Measurements from ENCODE around the gene AGAP1.

Gene AGAP1

GRCh38 chr2:235611349-235611748 is 117.5 kb downstream of the AGAP1 start:
- Histone ChIP-seq H3K36me3 (ENCODE audit: control insufficient read depth, insufficient read depth, low read length) (no peaks in the 10 kb centered on the region), H3K9me3 (ENCODE audit: control insufficient read depth, insufficient read depth, low read depth, low read length) (no peaks in the 10 kb centered on the region), H3K27ac (ENCODE audit: low read depth, low read length) (no peak overlapping the region), H3K27me3 (ENCODE audit: control insufficient read depth, insufficient read depth, low read length) (no peaks in the 10 kb centered on the region), H3K4me1 (ENCODE audit: control insufficient read depth, insufficient read depth, low read length) (peaks cover 18% of the 10 kb centered on the region), H3K9ac (ENCODE audit: low read length) (no peak overlapping the region), H3K4me3 (ENCODE audit: low read depth, low read length) (no peak overlapping the region)

GRCh38 chr2:235611756-235612155 is 117.9 kb downstream of the AGAP1 start:
- no peak overlapping the region for H3K4me3 ChIP-seq (ENCODE audit: low read depth, low read length)
- no peaks in the 10 kb centered on the region for H3K27me3 ChIP-seq (ENCODE audit: control insufficient read depth, insufficient read depth, low read length)
- H3K9ac ChIP-seq (ENCODE audit: low read length), result no peak overlapping the region
- no peaks in the 10 kb centered on the region for H3K9me3 ChIP-seq (ENCODE audit: control insufficient read depth, insufficient read depth, low read depth, low read length)
- H3K36me3 ChIP-seq (ENCODE audit: control insufficient read depth, insufficient read depth, low read length), result no peaks in the 10 kb centered on the region
- no peak overlapping the region for H3K27ac ChIP-seq (ENCODE audit: low read depth, low read length)
- peaks cover 17% of the 10 kb centered on the region for H3K4me1 ChIP-seq (ENCODE audit: control insufficient read depth, insufficient read depth, low read length)

- Histone ChIP-seq H3K27me3 (ENCODE audit: control insufficient read depth, insufficient read depth, low read length) (no peaks in the 10 kb centered on the region), H3K27ac (ENCODE audit: low read depth, low read length) (no peak overlapping the region), H3K4me1 (ENCODE audit: control insufficient read depth, insufficient read depth, low read length) (peaks cover 17% of the 10 kb centered on the region), H3K9me3 (ENCODE audit: control insufficient read depth, insufficient read depth, low read depth, low read length) (no peaks in the 10 kb centered on the region), H3K4me3 (ENCODE audit: low read depth, low read length) (no peak overlapping the region), H3K36me3 (ENCODE audit: control insufficient read depth, insufficient read depth, low read length) (no peaks in the 10 kb centered on the region), H3K9ac (ENCODE audit: low read length) (no peak overlapping the region)
These were observed 118.5 kb downstream of the AGAP1 start for GRCh38 chr2:235612181-235612950.

GRCh38 chr2:235613649-235614048 is 119.8 kb downstream of the AGAP1 start:
- Histone ChIP-seq H3K9ac (ENCODE audit: low read length) (no peak overlapping the region), H3K9me3 (ENCODE audit: control insufficient read depth, insufficient read depth, low read depth, low read length) (peaks cover under 1% of the 10 kb centered on the region; the same call in 1 of the 2 replicates), H3K36me3 (ENCODE audit: control insufficient read depth, insufficient read depth, low read length) (no peaks in the 10 kb centered on the region), H3K4me1 (ENCODE audit: control insufficient read depth, insufficient read depth, low read length) (peaks cover 17% of the 10 kb centered on the region), H3K27ac (ENCODE audit: low read depth, low read length) (no peak overlapping the region), H3K27me3 (ENCODE audit: control insufficient read depth, insufficient read depth, low read length) (no peaks in the 10 kb centered on the region), H3K4me3 (ENCODE audit: low read depth, low read length) (no peak overlapping the region)

GRCh38 chr2:235614176-235614860 is 120.5 kb downstream of the AGAP1 start:
- Histone ChIP-seq H3K9me3 (ENCODE audit: control insufficient read depth, insufficient read depth, low read depth, low read length) (peaks cover 4% of the 10 kb centered on the region; the same call in 1 of the 2 replicates), H3K36me3 (ENCODE audit: control insufficient read depth, insufficient read depth, low read length) (no peaks in the 10 kb centered on the region), H3K9ac (ENCODE audit: low read length) (no peak overlapping the region)

GRCh38 chr2:235614900-235615712 is 121.3 kb downstream of the AGAP1 start:
- Histone ChIP-seq H3K4me3 (ENCODE audit: low read depth, low read length) (no peak overlapping the region), H3K36me3 (ENCODE audit: control insufficient read depth, insufficient read depth, low read length) (no peaks in the 10 kb centered on the region), H3K9ac (ENCODE audit: low read length) (no peak overlapping the region), H3K9me3 (ENCODE audit: control insufficient read depth, insufficient read depth, low read depth, low read length) (peaks cover 4% of the 10 kb centered on the region; the same call in 1 of the 2 replicates), H3K27ac (ENCODE audit: low read depth, low read length) (no peak overlapping the region), H3K27me3 (ENCODE audit: control insufficient read depth, insufficient read depth, low read length) (no peaks in the 10 kb centered on the region), H3K4me1 (ENCODE audit: control insufficient read depth, insufficient read depth, low read length) (peaks cover 17% of the 10 kb centered on the region)

More at GRCh38 chr2:235614176-235614860, 120.5 kb downstream of the AGAP1 start:
- Histone ChIP-seq H3K27me3 (ENCODE audit: control insufficient read depth, insufficient read depth, low read length) (no peaks in the 10 kb centered on the region), H3K4me1 (ENCODE audit: control insufficient read depth, insufficient read depth, low read length) (peaks cover 17% of the 10 kb centered on the region), H3K27ac (ENCODE audit: low read depth, low read length) (no peak overlapping the region), H3K4me3 (ENCODE audit: low read depth, low read length) (no peak overlapping the region)

GRCh38 chr2:235616885-235617284 is 123.0 kb downstream of the AGAP1 start:
- peaks cover 9% of the 10 kb centered on the region for H3K4me1 ChIP-seq (ENCODE audit: control insufficient read depth, insufficient read depth, low read length)
- no peak overlapping the region for H3K4me3 ChIP-seq (ENCODE audit: low read depth, low read length)
- no peak overlapping the region for H3K27ac ChIP-seq (ENCODE audit: low read depth, low read length)
- no peak overlapping the region for H3K9ac ChIP-seq (ENCODE audit: low read length)
- H3K36me3 ChIP-seq (ENCODE audit: control insufficient read depth, insufficient read depth, low read length), result no peaks in the 10 kb centered on the region
- H3K9me3 ChIP-seq (ENCODE audit: control insufficient read depth, insufficient read depth, low read depth, low read length), result peaks cover 4% of the 10 kb centered on the region; the same call in 1 of the 2 replicates
- no peaks in the 10 kb centered on the region for H3K27me3 ChIP-seq (ENCODE audit: control insufficient read depth, insufficient read depth, low read length)

- no peaks in the 10 kb centered on the region for H3K27me3 ChIP-seq (ENCODE audit: control insufficient read depth, insufficient read depth, low read length)
- H3K4me1 ChIP-seq (ENCODE audit: control insufficient read depth, insufficient read depth, low read length), result no peaks in the 10 kb centered on the region; the same call in 1 of the 2 replicates
- no peak overlapping the region for H3K9ac ChIP-seq (ENCODE audit: low read length)
- peaks cover 4% of the 10 kb centered on the region; the same call in 1 of the 2 replicates for H3K9me3 ChIP-seq (ENCODE audit: control insufficient read depth, insufficient read depth, low read depth, low read length)
- no peaks in the 10 kb centered on the region for H3K36me3 ChIP-seq (ENCODE audit: control insufficient read depth, insufficient read depth, low read length)
- no peak overlapping the region for H3K4me3 ChIP-seq (ENCODE audit: low read depth, low read length)
- H3K27ac ChIP-seq (ENCODE audit: low read depth, low read length), result no peak overlapping the region
These were observed 124.2 kb downstream of the AGAP1 start for GRCh38 chr2:235618039-235618438.

GRCh38 chr2:235619544-235619943 is 125.7 kb downstream of the AGAP1 start:
- Histone ChIP-seq H3K27ac (ENCODE audit: low read depth, low read length) (no peak overlapping the region), H3K36me3 (ENCODE audit: control insufficient read depth, insufficient read depth, low read length) (no peaks in the 10 kb centered on the region), H3K9ac (ENCODE audit: low read length) (no peak overlapping the region), H3K27me3 (ENCODE audit: control insufficient read depth, insufficient read depth, low read length) (no peaks in the 10 kb centered on the region), H3K9me3 (ENCODE audit: control insufficient read depth, insufficient read depth, low read depth, low read length) (peaks cover 4% of the 10 kb centered on the region; the same call in 1 of the 2 replicates), H3K4me1 (ENCODE audit: control insufficient read depth, insufficient read depth, low read length) (no peaks in the 10 kb centered on the region), H3K4me3 (ENCODE audit: low read depth, low read length) (no peak overlapping the region)

GRCh38 chr2:235621736-235622135 is 127.9 kb downstream of the AGAP1 start:
- Histone ChIP-seq H3K9ac (ENCODE audit: low read length) (no peak overlapping the region), H3K27me3 (ENCODE audit: control insufficient read depth, insufficient read depth, low read length) (no peaks in the 10 kb centered on the region), H3K27ac (ENCODE audit: low read depth, low read length) (no peak overlapping the region), H3K9me3 (ENCODE audit: control insufficient read depth, insufficient read depth, low read depth, low read length) (peaks cover 4% of the 10 kb centered on the region; the same call in 1 of the 2 replicates), H3K36me3 (ENCODE audit: control insufficient read depth, insufficient read depth, low read length) (no peaks in the 10 kb centered on the region), H3K4me3 (ENCODE audit: low read depth, low read length) (no peak overlapping the region), H3K4me1 (ENCODE audit: control insufficient read depth, insufficient read depth, low read length) (no peaks in the 10 kb centered on the region)

Data from HUES6 (cell line).